ENCODE results near the gene RASA1.

RASA1 gene

DNA sequence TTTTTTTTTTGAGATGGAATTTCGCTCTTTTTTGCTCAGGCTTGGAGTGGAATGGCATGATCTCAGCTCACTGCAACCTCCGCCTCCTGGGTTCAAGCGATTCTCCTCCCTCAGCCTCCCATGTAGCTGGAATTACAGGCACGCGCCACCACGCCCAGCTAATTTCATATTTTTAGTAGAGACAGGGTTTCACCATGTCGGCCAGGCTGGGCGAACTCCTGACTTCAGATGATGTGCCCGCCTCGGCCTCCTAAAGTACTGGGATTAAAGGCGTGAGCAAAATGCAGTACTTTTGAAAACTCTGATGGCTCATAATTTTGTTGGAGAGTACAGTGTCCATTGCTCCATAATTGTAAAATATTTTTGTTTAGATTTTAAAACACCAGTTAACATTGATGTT lies 92.4 kb downstream of the RASA1 start:
- Histone ChIP-seq H3K9me3 (ENCODE audit: control insufficient read depth, insufficient read depth, low read length) (no peaks in the 10 kb centered on the region), H3K79me2 (ENCODE audit: control insufficient read depth, low read length) (no peaks in the 10 kb centered on the region), H3K4me3 (ENCODE audit: low read length) (no peak overlapping the region), H3K9me2 (replicated peaks; ENCODE audit: control insufficient read depth, low read length) (no peaks in the 10 kb centered on the region), H3F3A (ENCODE audit: control insufficient read depth, insufficient read depth) (no peaks in the 10 kb centered on the region), H3K4me1 (ENCODE audit: control insufficient read depth, low read length) (no peaks in the 10 kb centered on the region), H3K36me3 (ENCODE audit: control insufficient read depth, low read length) (peaks cover 20% of the 10 kb centered on the region), H3K27me3 (ENCODE audit: control insufficient read depth, low read length) (no peaks in the 10 kb centered on the region), H4K20me1 (ENCODE audit: control insufficient read depth, insufficient read depth, low read depth, low read length) (no peaks in the 10 kb centered on the region), H3K27ac (ENCODE audit: low read depth, low read length) (no peak overlapping the region), H3K4me2 (ENCODE audit: low read length) (no peak overlapping the region)
- no peak for TF ChIP-seq EZH2phosphoT487 (IDR thresholded peaks at IDR 0.05; ENCODE audit: borderline replicate concordance, low read length)
- TF ChIP-seq, protein P1, sequence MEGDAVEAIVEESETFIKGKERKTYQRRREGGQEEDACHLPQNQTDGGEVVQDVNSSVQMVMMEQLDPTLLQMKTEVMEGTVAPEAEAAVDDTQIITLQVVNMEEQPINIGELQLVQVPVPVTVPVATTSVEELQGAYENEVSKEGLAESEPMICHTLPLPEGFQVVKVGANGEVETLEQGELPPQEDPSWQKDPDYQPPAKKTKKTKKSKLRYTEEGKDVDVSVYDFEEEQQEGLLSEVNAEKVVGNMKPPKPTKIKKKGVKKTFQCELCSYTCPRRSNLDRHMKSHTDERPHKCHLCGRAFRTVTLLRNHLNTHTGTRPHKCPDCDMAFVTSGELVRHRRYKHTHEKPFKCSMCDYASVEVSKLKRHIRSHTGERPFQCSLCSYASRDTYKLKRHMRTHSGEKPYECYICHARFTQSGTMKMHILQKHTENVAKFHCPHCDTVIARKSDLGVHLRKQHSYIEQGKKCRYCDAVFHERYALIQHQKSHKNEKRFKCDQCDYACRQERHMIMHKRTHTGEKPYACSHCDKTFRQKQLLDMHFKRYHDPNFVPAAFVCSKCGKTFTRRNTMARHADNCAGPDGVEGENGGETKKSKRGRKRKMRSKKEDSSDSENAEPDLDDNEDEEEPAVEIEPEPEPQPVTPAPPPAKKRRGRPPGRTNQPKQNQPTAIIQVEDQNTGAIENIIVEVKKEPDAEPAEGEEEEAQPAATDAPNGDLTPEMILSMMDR (IDR thresholded peaks at IDR 0.05; ENCODE audit: low read depth, low read length, poor library complexity, severe bottlenecking) = no peak

DNA sequence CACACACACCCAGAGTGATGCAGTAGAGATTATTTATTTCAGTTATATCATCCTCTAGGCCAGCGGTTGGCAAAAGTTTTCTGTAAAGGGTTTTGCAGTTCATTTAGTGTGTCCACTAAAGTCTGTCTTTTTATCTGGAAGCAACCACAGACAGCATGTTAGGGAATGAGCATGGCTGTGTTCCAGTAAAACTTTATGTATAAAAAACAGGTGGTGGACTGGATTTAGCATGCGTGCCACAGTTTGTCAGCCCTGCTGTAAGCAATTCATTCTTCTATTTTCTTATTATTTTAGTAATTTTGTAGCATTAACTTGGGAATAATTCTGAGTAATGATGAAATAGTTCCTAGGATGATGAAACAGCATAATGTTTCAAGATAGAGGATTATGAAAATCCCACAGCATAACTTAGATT lies 93.4 kb downstream of the RASA1 start:
- Histone ChIP-seq H3K4me2 (ENCODE audit: low read length) (no peak overlapping the region), H3K9me3 (ENCODE audit: control insufficient read depth, insufficient read depth, low read length) (no peaks in the 10 kb centered on the region), H3K9me2 (replicated peaks; ENCODE audit: control insufficient read depth, low read length) (no peaks in the 10 kb centered on the region), H3K27me3 (ENCODE audit: control insufficient read depth, low read length) (no peaks in the 10 kb centered on the region), H3K36me3 (ENCODE audit: control insufficient read depth, low read length) (peaks cover 25% of the 10 kb centered on the region), H3K4me1 (ENCODE audit: control insufficient read depth, low read length) (no peaks in the 10 kb centered on the region), H3K27ac (ENCODE audit: low read depth, low read length) (no peak overlapping the region), H3F3A (ENCODE audit: control insufficient read depth, insufficient read depth) (no peaks in the 10 kb centered on the region), H4K20me1 (ENCODE audit: control insufficient read depth, insufficient read depth, low read depth, low read length) (no peaks in the 10 kb centered on the region), H3K79me2 (ENCODE audit: control insufficient read depth, low read length) (no peaks in the 10 kb centered on the region), H3K4me3 (ENCODE audit: low read length) (no peak overlapping the region)
- TF ChIP-seq EZH2phosphoT487 (IDR thresholded peaks at IDR 0.05; ENCODE audit: borderline replicate concordance, low read length) = no peak
- TF ChIP-seq, protein P1 (IDR thresholded peaks at IDR 0.05; ENCODE audit: low read depth, low read length, poor library complexity, severe bottlenecking) = no peak

DNA sequence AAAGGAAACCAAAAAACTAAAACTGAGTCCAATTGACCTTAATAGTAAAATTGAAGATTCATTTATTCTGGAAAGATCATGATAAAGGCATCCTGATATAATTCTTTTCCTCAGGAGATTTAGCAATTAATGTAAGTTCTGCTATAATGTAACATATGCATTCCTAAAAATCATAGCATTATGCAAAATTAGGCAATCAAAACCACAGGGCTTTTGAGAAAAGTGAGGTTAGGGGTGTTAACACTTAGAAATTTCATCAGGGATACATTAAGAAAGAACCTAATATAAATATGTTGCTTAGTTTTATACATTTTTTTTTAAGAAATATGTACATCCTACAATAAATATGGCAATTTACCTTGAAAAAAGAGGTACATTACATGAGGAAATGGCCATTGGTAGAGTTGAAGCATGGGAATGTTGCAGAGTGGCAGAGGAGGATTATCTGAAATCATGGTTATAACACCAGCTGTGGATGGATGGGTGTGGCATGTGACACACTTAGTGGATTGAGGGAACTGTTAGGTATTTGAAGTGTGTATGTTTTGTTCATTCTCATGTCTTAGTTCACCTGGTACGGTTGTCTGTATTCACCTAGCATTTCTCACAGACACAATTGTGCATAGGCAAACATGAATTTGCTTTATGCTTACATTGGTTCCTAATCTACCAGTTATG lies 94.0 kb downstream of the RASA1 start:
- no peaks in the 10 kb centered on the region for H3K27me3 ChIP-seq (ENCODE audit: control insufficient read depth, low read length)
- no peak overlapping the region for H3K4me2 ChIP-seq (ENCODE audit: low read length)
- no peaks in the 10 kb centered on the region for H3F3A ChIP-seq (ENCODE audit: control insufficient read depth, insufficient read depth)
- H3K4me1 ChIP-seq (ENCODE audit: control insufficient read depth, low read length) = no peaks in the 10 kb centered on the region
- no peak overlapping the region for H3K27ac ChIP-seq (ENCODE audit: low read depth, low read length)
- H3K36me3 ChIP-seq (ENCODE audit: control insufficient read depth, low read length) = peaks cover 29% of the 10 kb centered on the region
- no peak overlapping the region for H3K4me3 ChIP-seq (ENCODE audit: low read length)
- no peaks in the 10 kb centered on the region for H4K20me1 ChIP-seq (ENCODE audit: control insufficient read depth, insufficient read depth, low read depth, low read length)
- no peaks in the 10 kb centered on the region for H3K79me2 ChIP-seq (ENCODE audit: control insufficient read depth, low read length)
- TF ChIP-seq EZH2phosphoT487 (IDR thresholded peaks at IDR 0.05; ENCODE audit: borderline replicate concordance, low read length) = no peak
- TF ChIP-seq, protein P1 (IDR thresholded peaks at IDR 0.05; ENCODE audit: low read depth, low read length, poor library complexity, severe bottlenecking) = no peak
- H3K9me3 ChIP-seq (ENCODE audit: control insufficient read depth, insufficient read depth, low read length) = no peaks in the 10 kb centered on the region
- H3K9me2 ChIP-seq (replicated peaks; ENCODE audit: control insufficient read depth, low read length) = no peaks in the 10 kb centered on the region

All from DOHH2 (cell line).